Sigmoid colon (tissue), 7 donors: ENCODE data around the gene ING5. TPM values are rescaled to one million over a fixed set of nuclear protein-coding genes. Genes with fewer than 3 reads are reported as not detected.

Experiments
- DNase-seq: peaks from one replicate; pipeline ENCODE4 v3.0.0-alpha.2; 2019
- H3K27ac ChIP-seq, 4 donors: fragments of 200-600 bp; sonication (generic); one replicate each; pipeline ENCODE4 v1.5.1; 2016 to 2019; ENCODE audit warnings: mild to moderate bottlenecking in 1 of 4
- H3K27me3 ChIP-seq, 3 donors: fragments of 200-600 bp; sonication (generic); one replicate each; pipeline ENCODE4 v1.5.1; 2019; ENCODE audit warnings: mild to moderate bottlenecking in 1 of 3
- H3K36me3 ChIP-seq, 4 donors: fragments of 200-600 bp; sonication (generic); one replicate each; pipeline ENCODE4 v1.5.1; 2016 to 2019
- H3K4me1 ChIP-seq, 4 donors: fragments of 200-600 bp; sonication (generic); one replicate each; pipeline ENCODE4 v1.5.1; 2017 to 2019
- H3K4me3 ChIP-seq, 4 donors: fragments of 200-600 bp; sonication (generic); one replicate each; pipeline ENCODE4 v1.5.1; 2017 to 2019; ENCODE audit warnings: mild to moderate bottlenecking in 2 of 4, moderate library complexity in 1 of 4
- H3K9me3 ChIP-seq, 4 donors: fragments of 200-600 bp in 3 of 4; sonication (generic) in 3 of 4; one replicate each; pipeline versions ENCODE4 v1.5.1 to v1.6.1; 2013 to 2019
- EP300 ChIP-seq, 4 donors: sonication (generic); formaldehyde crosslinking; IDR thresholded peaks; one replicate each; pipeline ENCODE4 v1.6.1; 2017; ENCODE audit warnings: antibody characterized with exemption in 4 of 4
- POLR2A ChIP-seq, 2 donors: fragments of 450-650 bp; IDR thresholded peaks; one replicate each; pipeline ENCODE4 v1.6.1; 2016; ENCODE audit warnings: antibody characterized with exemption in 2 of 2, mild to moderate bottlenecking in 2 of 2, moderate library complexity in 2 of 2
- POLR2AphosphoS5 ChIP-seq, 4 donors: sonication (generic); formaldehyde crosslinking; IDR thresholded peaks; one replicate each; pipeline ENCODE4 v1.6.1; 2017; ENCODE audit warnings: antibody characterized with exemption in 4 of 4
- WGBS, 2 donors: extraction: QIAGEN DNeasy Blood & Tissue Kit; methylation state at CpG; one replicate each; pipeline ENCODE4 v1.1.7; 2013; 5-methylcytosine and 5-hydroxymethylcytosine counted together
- intact Hi-C: fragments of 100-400 bp; cut with DNase I; formaldehyde crosslinking; loops from one replicate; pipeline ENCODE4 v1.15.1; 2023
- polyA plus RNA-seq, 3 donors: library from polyadenylated mRNA; stranded (reverse); fragments of 200-250 nt; gene quantifications; one replicate each; pipeline ENCODE4 v1.2.3, GENCODE V29; 2013
- total RNA-seq, 4 donors: library from RNA; depleted of rRNA; stranded (reverse); fragments of >200 nt; gene quantifications; one replicate each; pipeline ENCODE4 v1.1.0, GENCODE V29; 2016
- TF ChIP-seq, protein P1 (sequence below), 4 experiments: fragments of 450-650 bp in 3 of 4; fragments of 200-600 bp in 1 of 4; IDR thresholded peaks; one replicate each; pipeline ENCODE4 v1.5.1; 2016 to 2019; ENCODE audit warnings: antibody characterized with exemption in 4 of 4, mild to moderate bottlenecking in 3 of 4, moderate library complexity in 2 of 4
- donor health status: healthy with polysubstance abuse.
- donor health status: Bipolar disorder and iron deficiency.
- donor health status: healthy.

ING5 gene
- total and polyA plus RNA-seq, 7 donors = 9.6 to 49.8 (median 27.1) TPM

DNA sequence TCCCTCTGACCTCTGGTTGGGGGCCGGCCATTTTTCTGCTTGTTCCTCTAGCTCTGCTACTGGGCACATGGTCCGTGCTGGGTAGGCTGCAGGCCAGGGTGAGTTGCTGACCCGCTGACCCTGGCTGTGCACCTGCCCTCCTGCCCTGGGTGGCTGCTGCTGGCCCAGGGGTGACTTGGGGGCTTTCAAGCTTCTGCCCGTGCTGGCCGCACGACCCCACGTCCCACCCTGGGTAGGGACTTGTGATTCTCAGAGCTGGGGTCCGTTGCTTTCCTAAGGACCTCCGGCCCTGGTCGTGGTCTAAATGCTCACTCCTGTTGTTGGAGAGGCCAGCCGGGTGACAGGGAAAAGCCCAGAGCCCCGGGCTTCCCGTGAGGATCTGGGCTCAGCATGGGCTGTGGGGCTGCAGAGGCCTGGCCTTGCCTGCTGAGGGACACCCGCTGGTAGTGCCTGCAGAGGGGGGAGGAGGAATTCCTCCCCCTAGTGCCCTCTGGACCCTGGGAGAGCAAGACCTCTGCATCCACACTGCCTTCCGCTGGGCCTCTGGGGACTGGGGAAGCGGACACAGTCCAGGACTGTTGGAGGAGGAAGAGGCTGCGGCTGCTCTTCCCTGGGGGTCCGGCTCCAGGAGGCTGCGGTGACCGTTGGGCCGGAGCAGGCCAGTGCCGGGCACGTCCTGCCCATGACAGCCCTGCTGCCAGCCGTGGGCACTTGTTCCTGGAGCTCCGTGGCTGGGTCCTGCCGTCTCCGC lies 68.5 kb downstream of the ING5 start:
- H3K36me3 ChIP-seq = no peaks in the 10 kb centered on the region
- intact Hi-C loops = no loop called here
- DNase-seq = peak; percentile 56
- H3K27me3 ChIP-seq = peaks cover 5 to 49% (median 28%) of the 10 kb centered on the region in 3 donors
- peaks cover 0 to 10% (median 8%) of the 10 kb centered on the region in 4 donors for H3K4me1 ChIP-seq
- 72 to 79% methylated on average over 27 of the region's 27 CpGs for WGBS, 2 donors
- no peak overlapping the region for H3K4me3 ChIP-seq
- TF ChIP-seq POLR2AphosphoS5 (IDR thresholded peaks at IDR 0.05) (no peak), POLR2A (IDR thresholded peaks at IDR 0.05) (no peak), EP300 (IDR thresholded peaks at IDR 0.05) (no peak)
- TF ChIP-seq, protein P1, sequence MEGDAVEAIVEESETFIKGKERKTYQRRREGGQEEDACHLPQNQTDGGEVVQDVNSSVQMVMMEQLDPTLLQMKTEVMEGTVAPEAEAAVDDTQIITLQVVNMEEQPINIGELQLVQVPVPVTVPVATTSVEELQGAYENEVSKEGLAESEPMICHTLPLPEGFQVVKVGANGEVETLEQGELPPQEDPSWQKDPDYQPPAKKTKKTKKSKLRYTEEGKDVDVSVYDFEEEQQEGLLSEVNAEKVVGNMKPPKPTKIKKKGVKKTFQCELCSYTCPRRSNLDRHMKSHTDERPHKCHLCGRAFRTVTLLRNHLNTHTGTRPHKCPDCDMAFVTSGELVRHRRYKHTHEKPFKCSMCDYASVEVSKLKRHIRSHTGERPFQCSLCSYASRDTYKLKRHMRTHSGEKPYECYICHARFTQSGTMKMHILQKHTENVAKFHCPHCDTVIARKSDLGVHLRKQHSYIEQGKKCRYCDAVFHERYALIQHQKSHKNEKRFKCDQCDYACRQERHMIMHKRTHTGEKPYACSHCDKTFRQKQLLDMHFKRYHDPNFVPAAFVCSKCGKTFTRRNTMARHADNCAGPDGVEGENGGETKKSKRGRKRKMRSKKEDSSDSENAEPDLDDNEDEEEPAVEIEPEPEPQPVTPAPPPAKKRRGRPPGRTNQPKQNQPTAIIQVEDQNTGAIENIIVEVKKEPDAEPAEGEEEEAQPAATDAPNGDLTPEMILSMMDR (IDR thresholded peaks at IDR 0.05) = no peak
- H3K9me3 ChIP-seq = no peaks in the 10 kb centered on the region
- H3K27ac ChIP-seq = no peak overlapping the region

DNA sequence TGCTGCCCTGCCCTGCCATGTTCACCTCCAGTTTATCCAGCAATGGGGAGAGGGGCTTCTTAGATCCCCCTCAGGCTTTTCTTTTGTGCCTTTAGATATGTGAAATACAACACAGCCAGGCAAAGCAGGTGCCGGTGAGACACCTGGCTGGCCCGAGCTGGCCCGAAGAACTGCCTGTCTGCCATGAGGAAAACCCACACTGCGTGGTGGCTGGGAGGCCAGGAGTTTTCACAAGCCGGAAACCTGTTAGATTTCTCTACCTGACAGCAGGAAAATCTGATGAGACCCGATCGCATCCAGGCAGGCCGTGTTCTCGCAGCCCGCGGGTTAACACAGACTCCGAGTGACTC lies 69.1 kb downstream of the ING5 start:
- intact Hi-C loops = no loop called here
- Histone ChIP-seq H3K4me3 (no peak overlapping the region), H3K36me3 (no peaks in the 10 kb centered on the region), H3K27ac (no peak overlapping the region), H3K27me3 (peaks cover 5 to 55% (median 33%) of the 10 kb centered on the region in 3 donors), H3K4me1 (peaks cover 0 to 10% (median 8%) of the 10 kb centered on the region in 4 donors), H3K9me3 (no peaks in the 10 kb centered on the region)
- TF ChIP-seq POLR2AphosphoS5 (IDR thresholded peaks at IDR 0.05) (no peak), EP300 (IDR thresholded peaks at IDR 0.05) (no peak), POLR2A (IDR thresholded peaks at IDR 0.05) (no peak)
- TF ChIP-seq, protein P1 (IDR thresholded peaks at IDR 0.05) = no peak
- 96% methylated on average over 12 of the region's 12 CpGs for WGBS, 2 donors
- DNase-seq = no peak

GRCh38 chr2:241771286-241772062 lies 69.6 kb downstream of the ING5 start:
- Histone ChIP-seq H3K9me3 (no peaks in the 10 kb centered on the region), H3K4me3 (no peak overlapping the region), H3K27me3 (peaks cover 5 to 59% (median 36%) of the 10 kb centered on the region in 3 donors), H3K27ac (no peak overlapping the region), H3K4me1 (peaks cover 0 to 10% (median 8%) of the 10 kb centered on the region in 4 donors), H3K36me3 (no peaks in the 10 kb centered on the region)
- peak; percentile 81 for DNase-seq
- intact Hi-C loops = no loop called here
- no peak for TF ChIP-seq EP300 (IDR thresholded peaks at IDR 0.05)
- TF ChIP-seq, protein P1 (IDR thresholded peaks at IDR 0.05) = no peak
- no peak for TF ChIP-seq POLR2A (IDR thresholded peaks at IDR 0.05)
- TF ChIP-seq POLR2AphosphoS5 (IDR thresholded peaks at IDR 0.05) = no peak
- 79 to 83% methylated on average over 38 of the region's 38 CpGs for WGBS, 2 donors

- Histone ChIP-seq H3K27ac (no peak overlapping the region), H3K9me3 (no peaks in the 10 kb centered on the region), H3K27me3 (peaks cover 5 to 65% (median 40%) of the 10 kb centered on the region in 3 donors), H3K4me3 (no peak overlapping the region), H3K4me1 (peaks cover 0 to 10% (median 8%) of the 10 kb centered on the region in 4 donors), H3K36me3 (no peaks in the 10 kb centered on the region)
- WGBS, 2 donors = 39 to 49% methylated on average over 9 of the region's 9 CpGs
- DNase-seq = no peak
- intact Hi-C loops = no loop called here
- TF ChIP-seq POLR2AphosphoS5 (IDR thresholded peaks at IDR 0.05) = no peak
- no peak for TF ChIP-seq EP300 (IDR thresholded peaks at IDR 0.05)
- TF ChIP-seq, protein P1 (IDR thresholded peaks at IDR 0.05) = no peak
- TF ChIP-seq POLR2A (IDR thresholded peaks at IDR 0.05) = no peak
Observed at GRCh38 chr2:241772063-241772499, 70.2 kb downstream of the ING5 start.
